ENCODE data around the gene COPE.

Gene COPE

DNA sequence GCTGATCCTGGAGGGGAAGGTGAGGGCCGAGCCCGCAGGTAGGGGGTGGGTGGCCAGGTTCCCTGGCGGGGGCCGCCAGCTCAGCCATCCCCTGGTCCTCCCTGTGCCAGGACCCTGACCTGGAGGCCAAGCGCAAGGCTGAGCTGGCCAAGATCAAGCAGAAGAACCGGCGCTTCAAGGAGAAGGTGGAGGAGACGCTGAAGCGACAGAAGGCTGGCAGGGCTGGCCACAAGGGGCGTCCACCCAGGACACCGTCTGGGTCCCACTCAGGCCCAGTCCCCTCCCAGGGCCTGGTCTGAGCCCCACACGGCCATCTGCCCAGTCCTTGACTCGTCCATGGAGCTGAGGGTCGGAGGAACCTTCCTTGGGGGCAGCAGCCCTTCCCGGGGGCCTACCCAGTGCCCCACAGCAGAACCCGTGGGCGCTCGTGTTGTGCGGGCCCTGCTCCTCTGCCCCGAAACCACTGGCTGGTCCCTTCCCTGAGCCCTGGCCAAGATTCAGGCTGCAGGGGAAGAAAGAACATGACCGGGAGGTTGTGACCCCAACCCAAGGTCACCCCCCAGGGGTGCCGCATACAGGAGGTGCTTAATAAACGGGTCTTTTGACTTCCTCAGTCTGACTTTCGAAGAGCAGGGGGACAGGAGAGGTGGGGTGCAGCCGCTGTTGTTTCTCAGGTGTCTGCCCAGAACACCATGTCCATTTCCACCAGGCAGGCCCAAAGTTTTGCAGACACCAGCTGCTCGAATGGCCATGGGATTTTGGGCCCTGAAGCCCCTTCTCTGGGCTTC is 9.0 kb upstream of the COPE start:
- TF ChIP-seq, protein P1, sequence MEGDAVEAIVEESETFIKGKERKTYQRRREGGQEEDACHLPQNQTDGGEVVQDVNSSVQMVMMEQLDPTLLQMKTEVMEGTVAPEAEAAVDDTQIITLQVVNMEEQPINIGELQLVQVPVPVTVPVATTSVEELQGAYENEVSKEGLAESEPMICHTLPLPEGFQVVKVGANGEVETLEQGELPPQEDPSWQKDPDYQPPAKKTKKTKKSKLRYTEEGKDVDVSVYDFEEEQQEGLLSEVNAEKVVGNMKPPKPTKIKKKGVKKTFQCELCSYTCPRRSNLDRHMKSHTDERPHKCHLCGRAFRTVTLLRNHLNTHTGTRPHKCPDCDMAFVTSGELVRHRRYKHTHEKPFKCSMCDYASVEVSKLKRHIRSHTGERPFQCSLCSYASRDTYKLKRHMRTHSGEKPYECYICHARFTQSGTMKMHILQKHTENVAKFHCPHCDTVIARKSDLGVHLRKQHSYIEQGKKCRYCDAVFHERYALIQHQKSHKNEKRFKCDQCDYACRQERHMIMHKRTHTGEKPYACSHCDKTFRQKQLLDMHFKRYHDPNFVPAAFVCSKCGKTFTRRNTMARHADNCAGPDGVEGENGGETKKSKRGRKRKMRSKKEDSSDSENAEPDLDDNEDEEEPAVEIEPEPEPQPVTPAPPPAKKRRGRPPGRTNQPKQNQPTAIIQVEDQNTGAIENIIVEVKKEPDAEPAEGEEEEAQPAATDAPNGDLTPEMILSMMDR (IDR thresholded peaks at IDR 0.05; ENCODE audit: low read depth, low read length), result no peak
- H3K4me3 ChIP-seq (ENCODE audit: low read depth, low read length), result no peak overlapping the region

DNA sequence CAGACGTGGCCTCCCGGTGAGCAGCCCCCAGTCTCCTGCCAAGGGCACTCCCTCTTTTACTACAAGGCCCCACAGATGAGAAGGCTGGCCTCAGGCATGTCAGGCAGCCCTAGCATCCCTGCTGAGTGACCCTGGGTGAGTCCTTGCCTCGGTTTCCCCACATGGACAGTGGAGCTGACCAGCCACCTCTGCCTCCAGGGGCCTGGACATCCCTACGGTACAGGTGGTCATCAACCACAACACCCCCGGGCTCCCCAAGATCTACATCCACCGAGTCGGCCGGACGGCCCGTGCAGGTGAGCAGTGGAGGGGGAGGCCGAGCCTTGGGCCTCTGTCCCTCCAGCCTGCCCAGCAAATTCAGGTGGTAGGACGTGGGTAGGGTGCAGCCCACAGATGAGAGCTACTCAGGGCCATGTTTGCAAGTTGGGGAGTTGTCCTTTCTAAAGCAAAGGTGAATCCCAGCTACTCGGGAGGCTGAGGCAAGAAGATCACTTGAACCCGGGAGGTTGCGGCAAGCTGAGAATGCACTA is 5.6 kb upstream of the COPE start:
- no peak overlapping the region for H3K4me3 ChIP-seq (ENCODE audit: low read depth, low read length)
- TF ChIP-seq, protein P1 (IDR thresholded peaks at IDR 0.05; ENCODE audit: low read depth, low read length), result no peak

GRCh38 chr19:18922228-18922985 is 3.2 kb upstream of the COPE start:
- no peak overlapping the region for H3K4me3 ChIP-seq (ENCODE audit: low read depth, low read length)
- TF ChIP-seq, protein P1 (IDR thresholded peaks at IDR 0.05; ENCODE audit: low read depth, low read length), result no peak

DNA sequence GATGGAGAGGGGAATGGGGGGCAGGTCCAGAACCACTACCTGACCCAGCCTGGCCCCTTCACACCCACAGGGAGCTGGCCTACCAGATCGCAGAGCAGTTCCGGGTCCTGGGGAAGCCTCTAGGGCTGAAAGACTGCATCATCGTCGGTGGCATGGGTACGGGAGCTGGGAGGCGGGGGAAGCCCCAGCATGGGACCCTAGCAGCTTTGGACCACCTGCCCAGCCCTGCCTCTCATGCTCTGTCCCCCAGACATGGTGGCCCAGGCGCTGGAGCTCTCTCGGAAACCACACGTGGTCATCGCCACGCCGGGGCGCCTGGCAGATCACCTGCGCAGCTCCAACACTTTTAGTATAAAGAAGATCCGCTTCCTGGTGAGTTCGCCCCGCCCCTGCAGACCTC is 2.4 kb upstream of the COPE start:
- H3K4me3 ChIP-seq (ENCODE audit: low read depth, low read length), result no peak overlapping the region
- TF ChIP-seq, protein P1 (IDR thresholded peaks at IDR 0.05; ENCODE audit: low read depth, low read length), result no peak

DNA sequence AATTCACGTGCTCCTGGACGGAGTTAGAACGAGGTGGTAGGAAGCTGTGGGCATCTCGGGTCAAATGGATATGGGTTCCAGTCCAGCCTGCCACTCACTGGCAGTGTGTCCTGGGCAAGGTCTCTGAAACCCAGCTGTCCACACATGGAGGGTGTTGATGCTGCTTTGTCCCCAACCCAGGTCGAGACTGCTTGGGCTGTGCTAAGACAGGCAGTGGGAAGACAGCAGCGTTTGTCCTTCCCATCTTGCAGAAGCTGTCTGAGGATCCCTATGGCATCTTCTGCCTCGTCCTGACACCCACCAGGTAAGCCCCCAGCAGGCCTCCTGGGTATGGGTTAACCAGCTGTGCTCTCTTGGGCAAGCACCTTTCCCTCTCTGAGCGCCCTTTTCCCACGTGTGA is 1.2 kb upstream of the COPE start:
- H3K4me3 ChIP-seq (ENCODE audit: low read depth, low read length), result peak overlapping the region; percentile 93
- TF ChIP-seq, protein P1 (IDR thresholded peaks at IDR 0.05; ENCODE audit: low read depth, low read length), result no peak

DNA sequence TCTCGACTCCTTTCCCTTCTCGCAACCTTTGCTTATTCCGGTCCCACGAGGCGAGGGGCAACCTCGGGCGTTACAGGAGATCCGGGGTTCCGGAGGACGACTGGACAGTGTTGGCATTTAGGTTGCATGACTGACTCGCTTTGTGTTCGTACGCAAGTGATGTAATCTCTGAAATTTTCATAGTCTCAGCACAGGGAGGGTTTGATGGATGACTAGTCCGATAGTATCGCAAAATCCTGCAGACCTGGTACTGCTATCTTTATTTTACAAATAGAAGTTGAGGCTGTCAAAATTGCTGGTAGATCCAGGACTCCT is 670 bp upstream of the COPE start:
- TF ChIP-seq, protein P1 (IDR thresholded peaks at IDR 0.05; ENCODE audit: low read depth, low read length), result no peak
- peak overlapping the region; percentile 93 for H3K4me3 ChIP-seq (ENCODE audit: low read depth, low read length)

- peak overlapping the region; percentile 93 for H3K4me3 ChIP-seq (ENCODE audit: low read depth, low read length)
Measured at GRCh38 chr19:18917593-18917992, 1.6 kb downstream of the COPE start.

All from WI38 (cell line).